Common myeloid progenitor, CD34-positive (primary cell): ENCODE data around the gene PPP5C.

Source experiments
- CTCF ChIA-PET: fragments of 350-600 bp; sonication (Branson Sonifier 250); formaldehyde crosslinking; loops from one replicate; lab custom pipeline; 2021; ENCODE audit warnings: antibody characterized with exemption; lab: Charles Lee
- POLR2A ChIA-PET: fragments of 350-600 bp; sonication (Branson Sonifier 250); formaldehyde crosslinking; loops from one replicate; lab custom pipeline; 2021; ENCODE audit warnings: antibody characterized with exemption; lab: Charles Lee
- DNase-seq, 3 donors: peaks; one replicate each; pipeline versions ENCODE4 v3.0.0 to v3.0.0-alpha.2; 2013
- H3K27ac ChIP-seq, 2 experiments: 1 replicate in 1 of 2; 2 replicates in 1 of 2; pipeline ENCODE4 v1.7.0; 2013; ENCODE audit warnings: inconsistent platforms in 2 of 2, low read length in 2 of 2, mild to moderate bottlenecking in 2 of 2, low read depth in 1 of 2, moderate library complexity in 1 of 2; ENCODE audit not compliant: severe bottlenecking in 2 of 2, insufficient read depth in 1 of 2, poor library complexity in 1 of 2
- H3K27me3 ChIP-seq, 5 experiments: replicated peaks in 2 of 5; 1 replicate in 3 of 5; 2 replicates in 2 of 5; pipeline versions ENCODE4 v1.6.1 to v1.7.0; 2013; ENCODE audit warnings: low read length in 4 of 5, mild to moderate bottlenecking in 2 of 5, moderate library complexity in 2 of 5, inconsistent platforms in 1 of 5; ENCODE audit not compliant: insufficient read depth in 5 of 5, control insufficient read depth in 4 of 5
- H3K36me3 ChIP-seq, 4 experiments: 1 replicate in 2 of 4; 2 replicates in 2 of 4; pipeline versions ENCODE4 v1.6.1 to v1.7.0; 2013; ENCODE audit warnings: low read length in 3 of 4, control low read depth in 1 of 4, mild to moderate bottlenecking in 1 of 4; ENCODE audit not compliant: control insufficient read depth in 4 of 4, insufficient read depth in 4 of 4
- H3K4me1 ChIP-seq, 4 experiments: 1 replicate in 3 of 4; 2 replicates in 1 of 4; pipeline versions ENCODE4 v1.6.1 to v1.7.1; 2013; ENCODE audit warnings: low read length in 3 of 4, mild to moderate bottlenecking in 3 of 4, control low read depth in 1 of 4, inconsistent platforms in 1 of 4, moderate library complexity in 1 of 4; ENCODE audit not compliant: control insufficient read depth in 4 of 4, insufficient read depth in 4 of 4; ENCODE audit errors: control extremely low read depth in 1 of 4
- H3K4me3 ChIP-seq, 7 experiments: 1 replicate in 4 of 7; 2 replicates in 3 of 7; pipeline versions ENCODE4 v1.5.1 to v1.7.0; 2013; ENCODE audit warnings: mild to moderate bottlenecking in 7 of 7, low read length in 6 of 7, moderate library complexity in 6 of 7, inconsistent platforms in 2 of 7, low read depth in 2 of 7, control low read depth in 1 of 7; ENCODE audit not compliant: insufficient read depth in 4 of 7, control insufficient read depth in 1 of 7; ENCODE audit errors: extremely low read depth in 1 of 7
- H3K9me3 ChIP-seq, 5 experiments: 1 replicate in 4 of 5; 2 replicates in 1 of 5; pipeline versions ENCODE4 v1.6.1 to v1.7.1; 2013; ENCODE audit warnings: low read length in 4 of 5, mild to moderate bottlenecking in 2 of 5, inconsistent platforms in 1 of 5, low read depth in 1 of 5, moderate library complexity in 1 of 5; ENCODE audit not compliant: control insufficient read depth in 4 of 5, insufficient read depth in 2 of 5; ENCODE audit errors: control extremely low read depth in 1 of 5
- WGBS: methylation state at CpG from one replicate; pipeline ENCODE4 v1.1.5; 2013; ENCODE audit not compliant: insufficient coverage; 5-methylcytosine and 5-hydroxymethylcytosine counted together

Gene PPP5C

GRCh38 chr19:46330319-46330918 lies 16.5 kb upstream of the PPP5C start:
- POLR2A ChIA-PET: interaction anchor here (0.6 kb wide), 1 partner anchor 1945 kb away, joined by 3 read pairs; no protein-coding TSS in a partner anchor
- H3K27me3 ChIP-seq: no peaks in the 10 kb centered on the region
- 100% methylated on average over 2 of the region's 2 CpGs for WGBS
- peaks cover 0 to 30% (median 24%) of the 10 kb centered on the region in 5 experiments for H3K9me3 ChIP-seq
- no peak overlapping the region for H3K27ac ChIP-seq
- H3K4me3 ChIP-seq: no peak overlapping the region
- CTCF ChIA-PET: interaction anchor here (0.8 kb wide), 1 partner anchor 33 kb away, joined by 3 read pairs; no protein-coding TSS in a partner anchor
- no peaks in the 10 kb centered on the region for H3K36me3 ChIP-seq
- no peak for DNase-seq
- no peaks in the 10 kb centered on the region for H3K4me1 ChIP-seq

- Histone ChIP-seq H3K27me3 (peaks cover 0 to 3% (median 0%) of the 10 kb centered on the region in 5 experiments), H3K36me3 (no peaks in the 10 kb centered on the region), H3K27ac (no peak overlapping the region), H3K4me1 (no peaks in the 10 kb centered on the region), H3K4me3 (no peak overlapping the region), H3K9me3 (no peaks in the 10 kb centered on the region)
- ChIA-PET CTCF (no interaction called here), POLR2A (no interaction called here)
- no peak for DNase-seq
- 100% methylated on average over 1 of the region's 1 CpG for WGBS
Measured at GRCh38 chr19:46337487-46337886, 9.4 kb upstream of the PPP5C start.

GRCh38 chr19:46339446-46339845 lies 7.4 kb upstream of the PPP5C start:
- Histone ChIP-seq H3K27ac (no peak overlapping the region), H3K27me3 (peaks cover 0 to 7% (median 0%) of the 10 kb centered on the region in 5 experiments), H3K4me3 (no peak overlapping the region), H3K36me3 (no peaks in the 10 kb centered on the region), H3K4me1 (no peaks in the 10 kb centered on the region), H3K9me3 (no peaks in the 10 kb centered on the region)
- DNase-seq: no peak
- 95% methylated on average over 10 of the region's 10 CpGs for WGBS
- CTCF ChIA-PET: no interaction called here
- POLR2A ChIA-PET: interaction anchor here (0.6 kb wide), 1 partner anchor 170 kb away, joined by 3 read pairs; no protein-coding TSS in a partner anchor

GRCh38 chr19:46340051-46340659 lies 6.7 kb upstream of the PPP5C start:
- WGBS: 92% methylated on average over 10 of the region's 11 CpGs
- ChIA-PET CTCF (no interaction called here), POLR2A (no interaction called here)
- H3K4me3 ChIP-seq: no peak overlapping the region
- DNase-seq: no peak
- no peaks in the 10 kb centered on the region for H3K36me3 ChIP-seq
- H3K27ac ChIP-seq: no peak overlapping the region
- no peaks in the 10 kb centered on the region for H3K9me3 ChIP-seq
- H3K27me3 ChIP-seq: peaks cover 0 to 7% (median 0%) of the 10 kb centered on the region in 5 experiments
- H3K4me1 ChIP-seq: no peaks in the 10 kb centered on the region

GRCh38 chr19:46341937-46342336 lies 5.0 kb upstream of the PPP5C start:
- Histone ChIP-seq H3K9me3 (no peaks in the 10 kb centered on the region), H3K36me3 (no peaks in the 10 kb centered on the region), H3K27me3 (peaks cover 0 to 7% (median 0%) of the 10 kb centered on the region in 5 experiments), H3K4me1 (peaks cover 0 to 6% (median 4%) of the 10 kb centered on the region in 4 experiments), H3K27ac (no peak overlapping the region), H3K4me3 (no peak overlapping the region)
- 90% methylated on average over 3 of the region's 3 CpGs for WGBS
- CTCF ChIA-PET: no interaction called here
- no peak for DNase-seq
- POLR2A ChIA-PET: interaction anchor here (0.5 kb wide), 1 partner anchor 601 kb away, joined by 6 read pairs; no protein-coding TSS in a partner anchor

GRCh38 chr19:46344363-46344762 lies 2.5 kb upstream of the PPP5C start:
- no CpG with 5 or more reads among the region's 1 CpG for WGBS
- Histone ChIP-seq H3K36me3 (peaks cover 0 to 3% (median 0%) of the 10 kb centered on the region in 4 experiments), H3K4me3 (no peak overlapping the region), H3K27ac (no peak overlapping the region), H3K27me3 (peaks cover 0 to 7% (median 0%) of the 10 kb centered on the region in 5 experiments), H3K4me1 (peaks cover 10 to 22% (median 15%) of the 10 kb centered on the region in 4 experiments), H3K9me3 (no peaks in the 10 kb centered on the region)
- no peak for DNase-seq
- POLR2A ChIA-PET: no interaction called here
- CTCF ChIA-PET: interaction anchor here (0.6 to 1.5 kb wide), 3 partner anchors 11 to 43 kb away, joined by 3 read pairs; no protein-coding TSS in a partner anchor

- no peak overlapping the region for H3K27ac ChIP-seq
- ChIA-PET POLR2A (no interaction called here), CTCF (interaction anchor here (0.6 to 1.0 kb wide), 2 partner anchors 11 to 44 kb away, joined by 3 read pairs; no protein-coding TSS in a partner anchor)
- DNase-seq: no peak
- WGBS: 100% methylated on average over 1 of the region's 5 CpGs
- H3K4me3 ChIP-seq: no peak overlapping the region
- peaks cover 0 to 7% (median 0%) of the 10 kb centered on the region in 5 experiments for H3K27me3 ChIP-seq
- H3K36me3 ChIP-seq: peaks cover 0 to 3% (median 0%) of the 10 kb centered on the region in 4 experiments
- H3K9me3 ChIP-seq: no peaks in the 10 kb centered on the region
- peaks cover 10 to 30% (median 22%) of the 10 kb centered on the region in 4 experiments for H3K4me1 ChIP-seq
Measured at GRCh38 chr19:46345157-46345556, 1.7 kb upstream of the PPP5C start.
